LHCN-M2 (cell line): Measurements from ENCODE around the gene KDM8. TPM values are rescaled to one million over a fixed set of nuclear protein-coding genes. Genes with fewer than 3 reads are reported as not detected.
A peak's percentile ranks its signal among the peaks of the same experiment; 100 is the strongest.

Experiments used
- DNase-seq: peaks from one replicate; pipeline ENCODE4 v3.0.0-alpha.2; 2012; ENCODE audit warnings: low read depth
- total RNA-seq: library from RNA; depleted of rRNA; stranded (reverse); fragments of >200 nt; gene quantifications from 2 replicates; pipeline ENCODE4 v1.2.3, GENCODE V29; 2014; rRNA removed

Gene KDM8
- total RNA-seq, 1 experiment from 2014 or later: 4.5 TPM

DNA sequence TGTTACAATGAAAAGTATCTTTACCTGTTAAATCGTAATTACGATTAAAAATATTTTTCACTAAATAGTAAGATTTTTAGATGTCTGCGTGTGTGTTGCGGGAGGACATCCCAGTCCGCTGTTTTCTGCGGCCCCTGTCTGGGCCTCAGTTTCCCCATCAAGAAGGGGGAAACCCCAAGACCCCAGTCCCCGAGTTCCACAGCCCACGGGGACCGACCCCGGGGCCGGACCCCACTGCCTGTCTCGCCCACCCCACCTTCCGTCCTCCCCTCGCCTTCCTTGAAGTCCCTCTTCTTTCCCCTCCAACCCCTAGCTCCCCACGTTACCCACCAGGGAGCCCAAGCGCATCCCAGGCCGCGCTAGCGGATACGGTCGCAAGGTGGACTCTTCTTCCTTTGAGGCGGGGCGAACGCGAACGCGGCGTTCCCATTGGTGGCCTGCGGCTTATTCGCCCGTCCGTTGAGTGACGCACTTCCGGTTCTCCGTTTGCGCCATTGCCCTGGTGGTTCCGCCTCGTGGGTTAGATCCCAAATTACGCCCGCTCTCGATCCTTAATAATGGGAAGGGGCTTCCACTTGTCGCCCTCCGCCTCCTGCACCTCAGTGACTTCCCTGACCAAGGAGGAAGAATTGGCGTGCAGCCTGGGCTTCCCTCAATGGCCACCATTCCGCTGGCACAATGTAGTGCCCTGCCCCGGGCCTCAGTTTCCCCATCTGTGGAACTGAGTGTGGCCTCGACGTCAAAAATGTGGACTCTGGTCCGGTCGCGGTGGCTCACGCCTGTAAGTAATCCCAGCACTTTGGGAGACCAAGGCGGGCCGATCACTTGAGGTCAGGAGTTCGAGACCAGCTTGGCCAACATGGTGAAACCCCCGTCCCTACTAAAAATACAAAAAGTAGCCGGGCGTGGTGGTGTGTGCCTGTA is 65.3 kb downstream of the KDM8 start, which contains the start of gene NSMCE1:
TSS of gene NSMCE1 (minus strand) at position 397 of the 924 bp plus-strand sequence. CDS start 11,202 bp downstream, outside the sequence.
- peak; percentile 92 for DNase-seq

DNA sequence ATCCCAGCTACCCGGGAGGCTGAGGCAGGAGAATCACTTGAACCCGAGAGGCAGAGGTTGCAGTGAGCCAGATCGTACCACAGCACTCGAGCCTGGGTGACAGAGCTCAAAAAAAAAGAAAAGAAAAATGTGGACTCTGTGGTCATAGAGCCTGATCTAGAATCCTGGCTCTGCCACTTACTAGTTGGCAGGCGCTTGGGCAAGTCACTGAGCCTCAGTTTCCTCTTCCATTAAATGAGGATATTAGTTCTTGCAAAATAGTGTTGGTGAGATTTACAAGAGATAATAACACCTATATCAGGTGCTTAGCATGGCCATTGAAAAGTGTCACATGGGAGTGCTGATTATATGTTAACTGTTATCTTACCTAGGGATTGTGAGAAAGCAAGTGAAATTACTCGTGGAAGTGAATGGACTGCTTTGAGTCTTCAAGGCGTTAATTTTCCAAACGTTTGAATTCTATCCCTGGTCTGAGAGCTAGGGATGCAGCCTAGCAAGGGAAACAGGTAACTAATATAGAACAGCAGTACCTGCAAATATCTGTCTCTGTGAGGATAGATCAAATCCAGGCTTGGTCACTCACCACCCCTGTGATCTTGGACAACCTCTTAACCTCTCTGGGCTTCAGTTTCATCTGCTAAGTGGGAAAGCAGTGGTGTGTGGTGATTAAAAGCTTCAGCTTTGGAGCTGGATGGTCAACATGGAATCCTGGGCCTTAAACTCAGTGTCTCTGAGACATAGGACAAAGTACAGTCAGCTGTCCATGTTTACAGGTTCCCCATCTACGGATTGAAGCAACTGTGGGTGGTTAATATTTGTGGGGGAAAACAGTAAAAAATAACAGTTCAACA is 66.2 kb downstream of the KDM8 start:
- no peak for DNase-seq

DNA sequence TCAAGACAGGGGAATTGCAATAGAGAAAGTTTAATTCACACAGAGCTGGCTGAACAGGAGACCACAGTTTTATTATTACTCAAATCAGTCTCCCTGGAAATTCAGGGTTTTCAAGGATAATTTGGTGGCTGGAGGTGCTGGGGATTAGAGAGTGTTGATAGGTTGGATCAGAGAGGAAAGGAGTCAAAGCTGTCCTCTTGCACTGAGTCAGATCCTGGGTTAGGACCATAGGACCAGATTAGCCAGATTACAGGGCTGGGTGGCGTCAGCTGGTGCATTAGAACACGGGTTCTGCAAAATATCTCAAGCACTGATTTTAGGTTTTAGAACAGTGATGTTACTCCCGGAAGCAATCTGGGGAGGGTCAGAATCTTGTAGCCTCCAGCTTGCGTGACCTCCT is 67.0 kb downstream of the KDM8 start:
- DNase-seq: no peak

Other genes starting within 250 kb of the KDM8 start
- gene C16orf82, start 136.6 kb upstream of the KDM8 start, total RNA-seq: not detected in 2 replicates
- gene NSMCE1, start 65.2 kb downstream of the KDM8 start, total RNA-seq: 50.1 and 62.7 TPM in 2 replicates
- 13.8 and 14.5 TPM in 2 replicates for gene IL4R, start 110.4 kb downstream of the KDM8 start, total RNA-seq
- gene IL21R, start 198.6 kb downstream of the KDM8 start, total RNA-seq: 5.6 and 10.8 TPM in 2 replicates